HepG2 (cell line): ENCODE measurements around the gene ALDH1A2. TPM values are rescaled to one million over a fixed set of nuclear protein-coding genes. Genes with fewer than 3 reads are reported as not detected.

Experiments
- ATAC-seq: fragments of 200-7000 bp; cut with Tn5 transposase; 3 replicates; pipeline ENCODE4 v1.9.1; 2020; ENCODE audit warnings: mild to moderate bottlenecking, moderate library complexity
- BruUV-seq: library from RNA; stranded (reverse); fragments of 400-500 nt; replicated peaks from 2 replicates; lab custom pipeline; 2021; lab: Mats Ljungman, UMichigan
- CTCF ChIA-PET: fragments of 300-600 bp; formaldehyde crosslinking; extraction: SDS; loops from one replicate; lab custom pipeline; 2021; ENCODE audit warnings: low total read pairs, inconsistent platforms, low intra/inter-chr PET ratio; lab: Yijun Ruan, JAX
- POLR2A ChIA-PET: fragments of 350-600 bp; sonication (Branson Sonifier 250); formaldehyde crosslinking; loops from one replicate; lab custom pipeline; 2020; ENCODE audit warnings: antibody characterized with exemption, inconsistent platforms; lab: Yijun Ruan, JAX
- DNase-seq: peaks from one replicate; pipeline ENCODE4 v3.0.0-alpha.2; 2015; ENCODE audit warnings: low spot score
- FAIRE-seq: peaks from 3 replicates; lab custom pipeline; 2011; peaks lifted over from hg19 to GRCh38; lab: Jason Lieb, UNC
- H2AFZ ChIP-seq: one replicate; pipeline ENCODE4 v1.6.1; 2011; ENCODE audit warnings: low read length, inconsistent platforms
- H3K27ac ChIP-seq: fragments of 300-600 bp; 3 replicates; pipeline ENCODE4 v1.8.0; 2011; ENCODE audit warnings: mixed run types, mild to moderate bottlenecking, mixed read lengths, low read length, inconsistent platforms; ENCODE audit not compliant: insufficient read depth; ENCODE audit errors: extremely low read length
- H3K27me3 ChIP-seq, 2 experiments: fragments of 200-600 bp in 1 of 2; 2 replicates in 1 of 2; 3 replicates in 1 of 2; pipeline versions ENCODE4 v1.6.0 to v1.8.0; 2011; ENCODE audit warnings: low read length in 2 of 2, mild to moderate bottlenecking in 2 of 2, moderate library complexity in 2 of 2, inconsistent platforms in 1 of 2; ENCODE audit not compliant: insufficient read depth in 2 of 2, control insufficient read depth in 1 of 2
- H3K36me3 ChIP-seq, 2 experiments: fragments of 200-600 bp in 1 of 2; replicated peaks in 1 of 2; 2 replicates in 1 of 2; 3 replicates in 1 of 2; pipeline versions ENCODE4 v1.5.1 to v1.8.0; 2011; ENCODE audit warnings: low read length in 2 of 2, inconsistent platforms in 1 of 2; ENCODE audit not compliant: insufficient read depth in 2 of 2, control insufficient read depth in 1 of 2
- H3K4me1 ChIP-seq: 2 replicates; pipeline ENCODE4 v1.5.1; 2012; ENCODE audit warnings: low read length, inconsistent platforms; ENCODE audit not compliant: insufficient read depth
- H3K4me2 ChIP-seq: 2 replicates; pipeline ENCODE4 v1.6.0; 2011; ENCODE audit warnings: low read depth, low read length, inconsistent platforms
- H3K4me3 ChIP-seq, 3 experiments: fragments of 200-600 bp in 1 of 3; sonication (generic), shearing (Covaris generic) in 1 of 3; replicated peaks in 1 of 3; 2 replicates each; pipeline ENCODE4 v1.5.1; 2011 to 2016; ENCODE audit warnings: low read length in 3 of 3, inconsistent platforms in 2 of 3, low read depth in 2 of 3, mild to moderate bottlenecking in 2 of 3, control low read depth in 1 of 3, mixed read lengths in 1 of 3; ENCODE audit not compliant: insufficient read depth in 1 of 3
- H3K79me2 ChIP-seq: one replicate; pipeline ENCODE4 v1.6.1; 2011; ENCODE audit warnings: low read length, inconsistent platforms; ENCODE audit not compliant: insufficient read depth
- H3K9ac ChIP-seq: 2 replicates; pipeline ENCODE4 v1.6.0; 2011; ENCODE audit warnings: mild to moderate bottlenecking, low read depth, low read length, inconsistent platforms; ENCODE audit not compliant: insufficient read depth
- H3K9me3 ChIP-seq: 2 replicates; pipeline ENCODE4 v1.5.1; 2012; ENCODE audit warnings: mild to moderate bottlenecking, low read length
- H4K20me1 ChIP-seq: 2 replicates; pipeline ENCODE4 v1.6.0; 2011; ENCODE audit warnings: inconsistent platforms, mild to moderate bottlenecking, low read length, moderate library complexity; ENCODE audit not compliant: insufficient read depth
- ATF7 ChIP-seq, 2 experiments: fragments of 450-650 bp in 1 of 2; sonication (generic) in 1 of 2; formaldehyde crosslinking in 1 of 2; IDR thresholded peaks; 2 replicates each; pipeline versions ENCODE4 v1.4.0 to v1.6.1; 2016 to 2020; ENCODE audit warnings: antibody characterized with exemption in 1 of 2, mild to moderate bottlenecking in 1 of 2, missing genetic modification reagents in 1 of 2
- CEBPB ChIP-seq: IDR thresholded peaks from 2 replicates; pipeline ENCODE4 v1.6.1; 2011; ENCODE audit warnings: low read depth, low read length, improper control_type of control experiment, borderline replicate concordance
- GFI1 ChIP-seq: sonication (generic); formaldehyde crosslinking; IDR thresholded peaks from 2 replicates; pipeline ENCODE4 v1.5.0; 2020; ENCODE audit warnings: missing genetic modification reagents, mild to moderate bottlenecking, borderline replicate concordance
- HDAC6 ChIP-seq: fragments of 200-600 bp; sonication (generic); IDR thresholded peaks from 2 replicates; pipeline ENCODE4 v1.7.0; 2017; ENCODE audit warnings: mild to moderate bottlenecking, antibody characterized with exemption, low read length, low read depth
- MEF2D ChIP-seq: sonication (generic); formaldehyde crosslinking; IDR thresholded peaks from 2 replicates; pipeline ENCODE4 v1.5.1; 2020; ENCODE audit warnings: mild to moderate bottlenecking, missing genetic modification reagents
- MYNN ChIP-seq: sonication (generic); formaldehyde crosslinking; IDR thresholded peaks from 2 replicates; pipeline ENCODE4 v1.4.0; 2020; ENCODE audit warnings: mild to moderate bottlenecking, low read depth, missing genetic modification reagents
- NBN ChIP-seq: fragments of 450-650 bp; conservative IDR thresholded peaks from 2 replicates; pipeline ENCODE4 v1.6.1; 2017
- NCOA1 ChIP-seq: sonication (generic); formaldehyde crosslinking; IDR thresholded peaks from 2 replicates; pipeline ENCODE4 v1.9.0; 2021; ENCODE audit warnings: missing genetic modification reagents
- PTBP1 ChIP-seq: fragments of 200-400 bp; formaldehyde crosslinking; IDR thresholded peaks from 2 replicates; pipeline ENCODE4 v1.6.1; 2018; ENCODE audit warnings: low read length, low read depth; ENCODE audit not compliant: poor library complexity, severe bottlenecking
- SPEN ChIP-seq: sonication (generic); formaldehyde crosslinking; IDR thresholded peaks from 2 replicates; pipeline ENCODE4 v1.5.1; 2020; ENCODE audit warnings: low read depth, mild to moderate bottlenecking, missing genetic modification reagents
- TCF7L2 ChIP-seq: IDR thresholded peaks from 2 replicates; pipeline ENCODE4 v1.6.1; 2011; ENCODE audit warnings: mild to moderate bottlenecking, low read depth, low read length, moderate library complexity
- ZFP41 ChIP-seq: sonication (generic); formaldehyde crosslinking; IDR thresholded peaks from 2 replicates; pipeline ENCODE4 v1.4.0; 2020; ENCODE audit warnings: mild to moderate bottlenecking, missing genetic modification reagents, borderline replicate concordance
- ZNF143 ChIP-seq: sonication (generic); formaldehyde crosslinking; IDR thresholded peaks from 2 replicates; pipeline ENCODE4 v1.4.0; 2020; ENCODE audit warnings: missing genetic modification reagents
- ZNF501 ChIP-seq: sonication (generic); formaldehyde crosslinking; IDR thresholded peaks from 2 replicates; pipeline ENCODE4 v1.5.1; 2020; ENCODE audit warnings: mild to moderate bottlenecking, moderate library complexity, missing genetic modification reagents
- ZNF510 ChIP-seq: sonication (generic); formaldehyde crosslinking; IDR thresholded peaks from 2 replicates; pipeline ENCODE4 v1.4.0; 2020; ENCODE audit warnings: low read depth, mild to moderate bottlenecking, missing genetic modification reagents
- ZNF564 ChIP-seq: sonication (generic); formaldehyde crosslinking; IDR thresholded peaks from 2 replicates; pipeline ENCODE4 v1.8.1; 2023; ENCODE audit warnings: mild to moderate bottlenecking, missing genetic modification reagents
- ZNF616 ChIP-seq: sonication (generic); formaldehyde crosslinking; IDR thresholded peaks from 2 replicates; pipeline ENCODE4 v1.5.0; 2020; ENCODE audit warnings: low read depth, mild to moderate bottlenecking, missing genetic modification reagents
- WGBS: methylation state at CpG from one replicate; pipeline ENCODE4 v1.1.6; 2017; ENCODE audit warnings: low lambda C conversion rate; 5-methylcytosine and 5-hydroxymethylcytosine counted together
- in situ Hi-C: cut with HindIII; loops from 2 replicates; pipeline ENCODE4 v1.10.0; 2017; ENCODE audit warnings: low pct_unique_long_range_greater_than_20kb; ENCODE audit not compliant: extremely low pct_ligation_motif_present
- intact Hi-C: fragments of 100-400 bp; cut with micrococcal nuclease; formaldehyde crosslinking; loops from one replicate; pipeline ENCODE4 v1.10.0; 2022; ENCODE audit not compliant: unreplicated experiment
- polyA plus RNA-seq, 8 experiments: library from polyadenylated mRNA; depleted of rRNA in 3 of 8; stranded (reverse) in 7 of 8; unstranded in 1 of 8; fragments of >200 nt; fragmentation: Illumina TruSeq in 4 of 8; extraction: Trizol in 4 of 8; gene quantifications; 2 replicates each; pipeline versions ENCODE4 v1.2.1 to v1.2.3, GENCODE V29; 2011 to 2016; ENCODE audit warnings: low read depth in 4 of 8, missing spikeins in 1 of 8, mixed read lengths in 1 of 8; ENCODE audit not compliant: insufficient read depth in 1 of 8
- total RNA-seq, 5 experiments: library from RNA; depleted of rRNA; stranded (reverse); fragments of >200 nt; fragmentation: Illumina TruSeq; extraction: Trizol; gene quantifications; 2 replicates each; pipeline ENCODE4 v1.2.3, GENCODE V29; 2016; ENCODE audit warnings: low read depth in 1 of 5

The ALDH1A2 gene
- total and polyA plus RNA-seq, 2 of the 13 experiments (the other 11 are each of a cell fraction or from before 2014, with no cell fraction given), result 0.64 to 0.90 TPM

DNA sequence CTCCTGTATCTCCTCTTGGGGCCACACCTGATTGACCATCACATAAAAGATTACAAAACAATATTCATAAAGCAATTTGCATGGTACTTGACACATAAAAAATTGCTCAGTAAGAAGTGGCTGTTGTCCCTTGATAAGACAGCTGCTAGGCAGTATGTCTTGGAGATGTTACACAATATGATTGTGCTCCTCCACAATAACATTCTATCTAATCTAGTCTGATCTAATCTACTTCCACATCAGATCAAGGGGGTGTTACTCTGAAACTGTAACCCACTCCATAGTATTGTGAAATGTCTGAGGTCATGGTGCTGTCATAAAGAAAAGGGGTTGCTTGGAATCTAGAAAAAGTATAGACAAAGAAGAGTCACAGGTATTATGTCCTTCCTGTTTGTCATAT is 49.3 kb upstream of the ALDH1A2 start:
- no peak overlapping the region for H3K27ac ChIP-seq
- H3K79me2 ChIP-seq, result no peaks in the 10 kb centered on the region
- no peaks in the 10 kb centered on the region for H3K9me3 ChIP-seq
- H2AFZ ChIP-seq, result no peak overlapping the region
- DNase-seq (no peak), ATAC-seq (no peak)
- no peak overlapping the region for H3K4me2 ChIP-seq
- CTCF ChIA-PET, result interaction anchor here (1.4 kb wide), 1 partner anchor 68 kb away, joined by 10 read pairs; no protein-coding TSS in a partner anchor
- H3K4me1 ChIP-seq, result peaks cover 53% of the 10 kb centered on the region
- no peaks in the 10 kb centered on the region for H3K36me3 ChIP-seq
- TF ChIP-seq SPEN (CRISPR knock-in tag), result no peak
- no peak for TF ChIP-seq ZNF143
- TF ChIP-seq PTBP1, result no peak
- peak; percentile 44; the same call in 1 of the 2 replicates for TF ChIP-seq CEBPB
- no peak for TF ChIP-seq ZNF510 (CRISPR knock-in tag)
- TF ChIP-seq, all 625 proteins: peak for 1
- intact Hi-C loops (loop anchor here (1.0 to 5.0 kb wide), 3 partner anchors 52 to 783 kb away; no protein-coding TSS in a partner anchor), in situ Hi-C loops (loop anchor here (10.0 kb wide), 1 partner anchor 70 kb away; no protein-coding TSS in a partner anchor)
- Histone ChIP-seq H3K9ac (no peak overlapping the region), H3K27me3 (no peaks in the 10 kb centered on the region), H4K20me1 (no peaks in the 10 kb centered on the region), H3K4me3 (no peak overlapping the region)
- BruUV-seq, result no TSS peak
- POLR2A ChIA-PET, result no interaction called here
- no peak for FAIRE-seq

DNA sequence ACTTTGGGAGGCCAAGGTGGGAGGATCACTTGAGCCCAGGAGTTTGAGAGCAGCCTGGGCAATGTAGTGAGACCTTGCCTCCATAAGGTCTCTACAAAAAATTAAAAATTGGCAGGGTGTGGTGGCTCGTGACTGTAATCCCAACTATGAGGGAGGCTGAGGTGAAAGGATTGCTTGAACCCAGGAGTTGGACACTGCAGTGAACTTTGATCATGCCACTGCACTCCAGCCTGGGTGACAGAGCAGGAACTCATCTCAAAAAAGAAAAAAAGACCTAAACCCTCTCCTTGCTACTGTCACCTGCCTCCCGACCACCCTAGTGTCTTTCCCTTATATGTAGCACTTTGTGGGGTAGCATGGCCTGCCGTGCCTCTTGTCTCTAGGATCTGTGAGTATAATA is 48.9 kb upstream of the ALDH1A2 start:
- WGBS, result 11% methylated on average over 3 of the region's 3 CpGs
- intact Hi-C loops, result no loop called here
- Histone ChIP-seq H3K9me3 (no peaks in the 10 kb centered on the region), H3K27me3 (no peaks in the 10 kb centered on the region), H3K36me3 (no peaks in the 10 kb centered on the region), H3K4me3 (no peak overlapping the region), H3K4me1 (peaks cover 50% of the 10 kb centered on the region), H3K79me2 (no peaks in the 10 kb centered on the region), H2AFZ (no peak overlapping the region), H3K9ac (no peak overlapping the region), H4K20me1 (no peaks in the 10 kb centered on the region), H3K27ac (no peak overlapping the region), H3K4me2 (no peak overlapping the region)
- DNase-seq (no peak), ATAC-seq (no peak), FAIRE-seq (no peak)
- POLR2A ChIA-PET, result no interaction called here
- TF ChIP-seq MEF2D, result no peak
- TF ChIP-seq ZNF564 (CRISPR knock-in tag), result no peak
- TF ChIP-seq ZNF501 (CRISPR knock-in tag), result no peak
- TF ChIP-seq ATF7 (IDR thresholded peaks at IDR 0.05), result no peak
- TF ChIP-seq ATF7 (CRISPR knock-in tag; IDR thresholded peaks at IDR 0.05), result no peak
- no peak for TF ChIP-seq ZNF616
- TF ChIP-seq GFI1, result no peak
- no peak for TF ChIP-seq TCF7L2
- TF ChIP-seq NCOA1 (CRISPR knock-in tag), result no peak
- no peak for TF ChIP-seq MYNN (CRISPR knock-in tag)
- no peak for TF ChIP-seq ZFP41 (CRISPR knock-in tag)
- TF ChIP-seq HDAC6, result no peak
- TF ChIP-seq NBN, result no peak
- BruUV-seq, result no TSS peak
- in situ Hi-C loops, result loop anchor here (10.0 kb wide), 1 partner anchor 70 kb away; no protein-coding TSS in a partner anchor
- CTCF ChIA-PET, result no interaction called here
